Pancreas (tissue), 10 donors: ENCODE data around the gene POLR3K. TPM values are rescaled to one million over a fixed set of nuclear protein-coding genes. Genes with fewer than 3 reads are reported as not detected.

ENCODE experiments used
- ATAC-seq, 4 donors: fragments of 200-7000 bp; cut with Tn5 transposase; one replicate each; pipeline versions ENCODE4 v1.8.0 to v1.9.1; 2020; ENCODE audit warnings: mild to moderate bottlenecking in 4 of 4, moderate library complexity in 4 of 4
- DNase-seq, 6 donors: peaks; one replicate each; pipeline ENCODE4 v3.0.0-alpha.2; 2020
- FAIRE-seq: peaks from 2 replicates; lab custom pipeline; 2012; peaks lifted over from hg19 to GRCh38; lab: Jason Lieb, UNC
- H3K27ac ChIP-seq, 4 donors: fragments of 200-600 bp; sonication (generic); 1 replicate in 3 of 4; 2 replicates in 1 of 4; pipeline versions ENCODE4 v1.5.0 to v1.8.0; 2020
- H3K27me3 ChIP-seq, 4 donors: fragments of 200-600 bp; one replicate each; pipeline ENCODE4 v1.8.0; 2021
- H3K36me3 ChIP-seq, 3 donors: fragments of 200-600 bp; sonication (generic) in 1 of 3; one replicate each; pipeline versions ENCODE4 v1.5.0 to v1.8.0; 2020 to 2021
- H3K4me1 ChIP-seq, 3 donors: fragments of 200-600 bp; one replicate each; pipeline ENCODE4 v1.8.0; 2021
- H3K4me3 ChIP-seq, 4 donors: fragments of 200-600 bp; sonication (generic) in 2 of 4; one replicate each; pipeline versions ENCODE4 v1.5.0 to v1.8.0; 2020 to 2021
- H3K9me3 ChIP-seq, 4 donors: fragments of 200-600 bp; one replicate each; pipeline ENCODE4 v1.8.0; 2021
- CTCF ChIP-seq, 4 donors: fragments of 200-600 bp; sonication (generic) in 3 of 4; IDR thresholded peaks; one replicate each; pipeline versions ENCODE4 v1.5.0 to v1.8.0; 2021; ENCODE audit warnings: antibody characterized with exemption in 4 of 4
- WGBS, 2 donors: extraction: QIAGEN DNeasy Blood & Tissue Kit; methylation state at CpG; one replicate each; pipeline ENCODE4 v1.1.7; 2013; 5-methylcytosine and 5-hydroxymethylcytosine counted together
- intact Hi-C, 3 donors: fragments of 100-400 bp; cut with DNase I; formaldehyde crosslinking; loops; one replicate each; pipeline versions ENCODE4 v1.11.1 to v1.14.2; 2022
- polyA plus RNA-seq, 2 donors: library from polyadenylated mRNA; stranded (reverse); fragments of 200-250 nt; gene quantifications; one replicate each; pipeline ENCODE4 v1.2.3, GENCODE V29; 2013
- total RNA-seq, 6 donors: library from RNA; stranded (reverse); fragmentation: NEBNext Ultra II Directional in 4 of 6; extraction: Animal tissue kit (Norgen Biotek cat#: 25700) in 4 of 6; gene quantifications; one replicate each; pipeline versions ENCODE4 v1.2.1 to v1.2.4, GENCODE V29; 2021 to 2023
- donor health status: healthy with polysubstance abuse.
- donor health status: DM: no; HTN: no; CAD: no; lungs with moderate emphysema.
- donor health status: DM: no; HTN: no; CAD: no.
- donor health status: control.
- donor health status: control.
- donor health status: Bipolar disorder and iron deficiency.
- donor health status: DM: yes; HTN: yes; CAD: no.
- donor health status: DM: no; HTN: no; CAD: no.
- donor health status: DM: no; HTN: no; CAD: no.
- donor health status: DM: yes; HTN: yes; CAD: no.

The POLR3K gene
- total and polyA plus RNA-seq, 8 donors = 2.8 to 5.3 (median 4.1) TPM

DNA sequence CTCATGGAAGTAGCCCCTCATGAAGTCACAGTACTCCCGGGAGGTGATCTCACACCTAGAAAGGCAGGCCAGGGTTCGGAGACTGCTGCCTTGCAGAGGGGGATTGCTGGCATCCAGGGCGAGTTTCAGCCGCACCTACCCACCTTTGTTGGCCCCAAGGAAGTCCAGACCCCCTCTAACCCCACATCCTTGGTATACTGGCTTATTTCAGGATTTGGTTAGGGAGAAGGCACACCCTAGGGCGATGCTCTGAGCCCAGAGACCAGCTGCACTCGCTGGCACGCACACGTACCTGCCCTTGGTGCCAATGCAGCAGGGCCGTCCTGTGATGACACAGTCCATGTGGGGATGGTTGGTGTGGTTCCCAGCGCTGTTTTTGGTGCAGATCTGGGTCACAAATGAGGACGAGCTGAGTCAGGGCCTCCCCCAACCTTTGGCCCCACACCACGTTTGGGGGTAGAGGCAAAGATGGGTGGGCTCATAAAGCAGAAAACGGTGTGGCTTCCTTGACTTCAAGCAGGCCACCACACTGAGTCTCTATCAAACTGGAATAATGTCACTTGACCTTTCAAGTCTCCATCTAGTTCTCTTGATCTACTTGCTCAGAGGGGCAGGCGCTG is 6.1 kb upstream of the POLR3K start:
- WGBS, 2 donors = 81 to 89% methylated on average over 14 of the region's 14 CpGs
- Histone ChIP-seq H3K36me3 (peaks cover 0 to 27% (median 3%) of the 10 kb centered on the region in 3 donors), H3K4me3 (no peak overlapping the region), H3K27me3 (no peaks in the 10 kb centered on the region), H3K9me3 (no peaks in the 10 kb centered on the region), H3K4me1 (peaks cover 0 to under 1% (median 0%) of the 10 kb centered on the region in 3 donors), H3K27ac (no peak overlapping the region)
- TF ChIP-seq CTCF (IDR thresholded peaks at IDR 0.05) = no peak
- DNase-seq = peak in 2 of 6 donors; percentile 6 to 9
- intact Hi-C loops = no loop called here
- no peak for ATAC-seq
- no peak for FAIRE-seq

- no peak for TF ChIP-seq CTCF (IDR thresholded peaks at IDR 0.05)
- ATAC-seq (no peak), DNase-seq (peak in 3 of 6 donors; percentile 13 to 55 (median 17)), FAIRE-seq (no peak)
- Histone ChIP-seq H3K36me3 (peaks cover 0 to 27% (median 3%) of the 10 kb centered on the region in 3 donors), H3K27me3 (no peaks in the 10 kb centered on the region), H3K4me1 (peaks cover 0 to 5% (median 0%) of the 10 kb centered on the region in 3 donors), H3K27ac (no peak overlapping the region), H3K9me3 (no peaks in the 10 kb centered on the region), H3K4me3 (no peak overlapping the region)
- intact Hi-C loops = no loop called here
- WGBS, 2 donors = 77 to 83% methylated on average over 29 of the region's 29 CpGs
Measured at GRCh38 chr16:58491-59439, 5.4 kb upstream of the POLR3K start.

DNA sequence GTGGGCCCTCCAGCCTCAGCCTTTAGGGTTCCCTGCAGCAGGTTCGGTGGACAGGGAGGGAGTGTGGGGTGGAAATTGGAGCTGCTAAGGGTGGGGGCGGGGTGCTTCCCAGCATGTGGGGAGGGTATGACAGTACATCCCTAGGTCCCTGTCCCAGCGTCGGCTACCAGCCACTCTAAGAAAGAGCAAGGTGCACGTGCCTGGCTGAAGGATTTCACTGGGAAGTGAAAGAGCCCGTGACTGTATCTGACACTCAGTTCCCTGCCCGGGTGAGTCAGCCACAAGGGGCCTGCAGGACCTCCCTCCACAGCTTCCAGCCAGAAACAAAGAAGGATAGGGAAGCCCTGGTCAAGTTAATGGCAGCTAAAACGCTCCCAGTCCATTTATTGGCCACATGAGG is 4.3 kb upstream of the POLR3K start:
- ATAC-seq = no peak
- H3K4me1 ChIP-seq = peaks cover 0 to 5% (median 0%) of the 10 kb centered on the region in 3 donors
- DNase-seq = peak in 1 of 6 donors; percentile 35
- no peak for TF ChIP-seq CTCF (IDR thresholded peaks at IDR 0.05)
- H3K27me3 ChIP-seq = no peaks in the 10 kb centered on the region
- no peak for FAIRE-seq
- intact Hi-C loops = no loop called here
- no peak overlapping the region for H3K4me3 ChIP-seq
- 79 to 82% methylated on average over 8 of the region's 8 CpGs for WGBS, 2 donors
- H3K9me3 ChIP-seq = no peaks in the 10 kb centered on the region
- H3K36me3 ChIP-seq = peaks cover 0 to 17% (median 3%) of the 10 kb centered on the region in 3 donors
- H3K27ac ChIP-seq = no peak overlapping the region

- no peak for TF ChIP-seq CTCF (IDR thresholded peaks at IDR 0.05)
- Histone ChIP-seq H3K4me3 (no peak overlapping the region), H3K4me1 (peaks cover 0 to 5% (median 0%) of the 10 kb centered on the region in 3 donors), H3K27me3 (no peaks in the 10 kb centered on the region), H3K27ac (no peak overlapping the region), H3K36me3 (peaks cover 0 to 16% (median 0%) of the 10 kb centered on the region in 3 donors), H3K9me3 (no peaks in the 10 kb centered on the region)
- intact Hi-C loops = no loop called here
- FAIRE-seq (no peak), DNase-seq (peak in 4 of 6 donors; percentile 10 to 49 (median 33)), ATAC-seq (no peak)
- WGBS, 2 donors = 89 to 91% methylated on average over 17 of the region's 17 CpGs
Measured at GRCh38 chr16:56231-56927, 3.0 kb upstream of the POLR3K start.
